Measurements from ENCODE around the gene PCK1. TPM values are rescaled to one million over a fixed set of nuclear protein-coding genes. Genes with fewer than 3 reads are reported as not detected.

The PCK1 gene
- total RNA-seq, 1 donor = not detected

DNA sequence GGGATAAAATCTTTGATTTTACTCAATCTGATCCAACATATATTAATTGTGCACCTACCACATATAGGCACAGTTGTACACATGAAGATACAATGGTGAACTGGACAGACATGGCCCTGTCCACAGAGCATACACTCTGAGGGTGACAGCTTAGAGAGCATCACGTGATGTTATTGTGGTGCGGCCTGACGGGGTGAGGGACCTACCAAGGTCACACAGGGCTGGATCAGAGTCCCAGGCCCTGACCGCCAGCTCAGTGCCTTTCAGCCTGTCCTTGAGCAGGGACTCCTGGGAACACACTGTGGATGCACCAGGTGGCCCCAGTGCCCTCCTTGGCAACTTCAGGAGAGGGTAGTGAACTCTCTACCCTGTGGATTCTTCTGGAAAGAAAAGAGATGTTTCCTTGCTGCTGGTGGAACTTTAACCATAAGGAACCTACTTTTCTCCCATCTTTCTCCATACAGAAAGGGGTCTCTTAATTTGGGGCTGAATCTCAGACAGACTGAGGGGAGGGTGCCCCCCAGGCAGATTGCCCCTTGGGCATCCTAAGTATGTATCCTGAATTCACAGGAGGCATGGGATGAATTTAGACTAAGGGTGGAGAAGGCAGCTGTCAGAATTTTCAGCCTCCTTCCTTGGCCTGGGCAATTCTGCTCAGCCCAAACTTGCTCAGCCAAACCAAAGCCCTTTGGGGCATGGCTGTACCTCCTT lies 26.5 kb downstream of the PCK1 start:
- DNase-seq (ENCODE audit: low read depth in 2 of 3, low spot score in 2 of 3) = no peak

DNA sequence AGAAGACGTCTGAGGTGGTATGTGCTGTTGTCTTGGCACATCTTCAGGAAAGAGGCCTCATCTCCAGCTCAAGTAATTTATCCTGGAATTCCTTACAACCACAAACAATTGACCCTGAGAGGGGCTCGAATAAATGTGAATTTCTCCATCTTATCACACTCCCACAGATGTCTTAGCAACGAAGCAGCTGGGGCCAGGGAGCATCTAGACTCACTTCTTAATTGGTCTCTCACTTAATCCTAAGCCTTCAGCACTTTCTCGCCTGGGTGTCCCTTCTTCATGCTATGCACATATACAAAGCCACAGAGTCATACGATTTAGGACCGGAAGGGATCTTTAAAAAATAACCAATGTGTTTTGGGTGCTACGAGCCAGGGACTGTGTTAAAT lies 27.1 kb downstream of the PCK1 start:
- no peak for DNase-seq (ENCODE audit: low read depth in 2 of 3, low spot score in 2 of 3)

DNA sequence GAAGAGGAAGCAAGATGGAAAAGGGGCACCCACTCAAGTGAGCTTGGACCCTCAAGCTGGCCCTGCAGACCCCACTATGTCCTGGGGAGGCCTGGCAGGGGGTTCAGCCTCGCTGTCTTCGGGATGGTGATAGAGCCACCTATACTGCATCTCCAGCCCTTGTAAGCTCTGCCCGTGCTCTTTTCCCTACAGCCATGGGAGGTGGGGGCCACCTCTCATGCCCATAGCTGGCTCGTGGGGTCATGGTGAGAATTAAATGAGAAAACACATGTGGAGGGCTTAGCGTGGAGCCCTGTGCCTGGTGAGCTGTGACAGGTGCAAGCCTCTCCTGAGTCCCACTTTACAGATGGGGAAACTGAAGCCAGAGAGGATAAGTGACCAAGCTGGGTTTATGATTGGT lies 27.7 kb downstream of the PCK1 start:
- no peak for DNase-seq (ENCODE audit: low read depth in 2 of 3, low spot score in 2 of 3)

DNA sequence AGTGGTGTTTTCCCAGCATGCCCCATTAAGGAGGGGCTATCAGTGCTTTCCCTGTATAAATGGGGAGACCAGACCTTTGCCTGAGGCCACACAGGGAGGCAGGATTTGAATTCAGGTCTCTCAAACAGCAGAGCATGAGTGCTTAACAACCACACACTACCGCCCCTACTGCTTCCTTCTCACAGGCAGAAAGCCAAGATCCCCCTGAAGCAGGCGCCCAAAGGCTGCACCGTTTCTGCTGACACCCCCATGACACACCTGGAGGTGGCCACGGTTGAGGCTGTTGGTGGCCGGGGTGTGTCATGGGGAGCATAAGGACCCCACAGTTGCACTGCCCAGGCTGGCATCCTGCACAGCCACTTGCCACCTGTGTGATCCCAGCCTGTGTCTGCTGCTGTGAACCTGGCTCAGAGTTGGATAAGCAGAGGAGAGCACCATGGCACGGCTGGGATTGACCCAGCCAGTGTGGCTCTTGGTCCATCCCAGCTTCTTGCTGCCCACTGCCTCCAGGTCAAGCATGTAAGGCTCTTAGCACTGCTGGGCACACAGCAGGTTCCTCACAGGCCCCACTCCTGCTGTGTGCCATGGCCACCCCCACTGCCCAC lies 28.3 kb downstream of the PCK1 start:
- DNase-seq (ENCODE audit: low read depth in 2 of 3, low spot score in 2 of 3) = no peak

DNA sequence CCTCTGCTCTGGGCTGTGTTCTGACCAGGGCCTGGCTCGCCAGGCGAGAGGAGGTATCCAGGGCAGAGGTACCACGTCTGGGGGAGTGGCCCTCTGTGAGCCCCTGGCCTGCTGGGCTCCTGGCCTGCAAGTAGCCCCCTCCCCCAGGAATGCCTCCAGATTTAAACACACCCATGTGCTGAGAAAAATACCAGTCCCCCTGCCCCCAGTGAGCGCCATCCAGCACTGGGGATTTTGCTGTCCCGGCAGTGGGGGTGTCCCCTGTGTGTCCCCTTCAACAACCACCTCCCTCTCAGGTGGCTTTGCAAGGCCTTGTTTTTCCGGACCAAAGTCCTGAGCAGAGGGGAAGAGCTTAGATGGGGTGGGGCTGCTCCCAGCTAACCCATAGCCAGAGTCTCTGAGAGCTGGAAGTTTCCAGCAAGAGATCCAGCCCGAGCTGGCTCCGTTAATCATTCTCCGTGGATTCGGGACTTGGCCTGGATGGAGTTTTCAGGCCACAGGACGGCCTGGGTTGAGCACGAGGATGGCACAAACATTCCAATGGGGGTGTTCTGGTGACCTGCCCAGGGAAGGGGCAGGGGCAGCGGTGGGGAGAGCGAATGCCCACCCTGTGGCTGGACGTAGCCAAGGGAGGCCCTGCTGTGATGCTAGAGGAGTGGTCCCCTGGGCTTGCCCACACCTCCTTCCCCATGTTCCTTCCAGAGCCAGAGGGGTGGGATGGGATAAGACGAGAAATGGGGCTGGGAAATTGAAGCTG lies 29.0 kb downstream of the PCK1 start:
- no peak for DNase-seq (ENCODE audit: low read depth in 2 of 3, low spot score in 2 of 3)

DNA sequence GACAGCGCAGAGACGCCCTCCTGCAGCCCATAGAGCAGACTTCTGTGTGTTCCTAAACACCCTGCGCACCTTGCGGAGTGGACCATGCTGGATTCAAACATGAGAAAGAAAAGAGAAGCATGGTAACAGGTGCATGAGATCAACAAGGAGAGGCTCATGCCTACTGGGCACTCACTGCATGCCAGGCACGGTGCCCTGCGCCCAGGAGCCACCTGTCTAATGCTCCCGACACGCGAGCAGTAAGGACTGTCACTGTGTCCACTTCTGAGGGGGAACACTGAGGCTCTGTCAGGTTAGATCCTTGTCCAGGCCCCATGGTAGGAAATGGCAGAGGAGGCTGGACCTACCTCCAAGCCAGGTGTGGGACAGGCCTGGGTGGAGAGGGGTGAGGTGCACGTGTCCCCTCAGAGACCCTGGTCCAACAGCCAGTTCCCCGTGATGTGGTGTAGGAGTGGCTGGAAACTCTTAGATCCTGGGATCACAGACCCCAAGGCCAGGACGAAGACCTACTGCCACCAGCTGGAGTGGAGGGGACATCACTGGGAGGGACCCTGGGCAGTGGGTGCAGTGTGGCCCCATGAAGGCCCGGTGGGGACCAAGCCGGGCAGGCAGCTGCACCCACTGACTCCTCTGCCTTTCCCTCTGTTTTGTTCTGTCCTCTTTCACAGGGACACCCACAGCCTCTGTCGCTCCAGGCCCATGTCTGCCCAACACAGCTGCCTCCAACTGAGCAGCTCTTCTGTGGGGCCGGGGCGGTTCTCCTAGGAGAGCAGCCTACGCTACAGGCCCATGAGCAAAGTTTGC lies 29.8 kb downstream of the PCK1 start:
- no peak for DNase-seq (ENCODE audit: low read depth in 2 of 3, low spot score in 2 of 3)

DNA sequence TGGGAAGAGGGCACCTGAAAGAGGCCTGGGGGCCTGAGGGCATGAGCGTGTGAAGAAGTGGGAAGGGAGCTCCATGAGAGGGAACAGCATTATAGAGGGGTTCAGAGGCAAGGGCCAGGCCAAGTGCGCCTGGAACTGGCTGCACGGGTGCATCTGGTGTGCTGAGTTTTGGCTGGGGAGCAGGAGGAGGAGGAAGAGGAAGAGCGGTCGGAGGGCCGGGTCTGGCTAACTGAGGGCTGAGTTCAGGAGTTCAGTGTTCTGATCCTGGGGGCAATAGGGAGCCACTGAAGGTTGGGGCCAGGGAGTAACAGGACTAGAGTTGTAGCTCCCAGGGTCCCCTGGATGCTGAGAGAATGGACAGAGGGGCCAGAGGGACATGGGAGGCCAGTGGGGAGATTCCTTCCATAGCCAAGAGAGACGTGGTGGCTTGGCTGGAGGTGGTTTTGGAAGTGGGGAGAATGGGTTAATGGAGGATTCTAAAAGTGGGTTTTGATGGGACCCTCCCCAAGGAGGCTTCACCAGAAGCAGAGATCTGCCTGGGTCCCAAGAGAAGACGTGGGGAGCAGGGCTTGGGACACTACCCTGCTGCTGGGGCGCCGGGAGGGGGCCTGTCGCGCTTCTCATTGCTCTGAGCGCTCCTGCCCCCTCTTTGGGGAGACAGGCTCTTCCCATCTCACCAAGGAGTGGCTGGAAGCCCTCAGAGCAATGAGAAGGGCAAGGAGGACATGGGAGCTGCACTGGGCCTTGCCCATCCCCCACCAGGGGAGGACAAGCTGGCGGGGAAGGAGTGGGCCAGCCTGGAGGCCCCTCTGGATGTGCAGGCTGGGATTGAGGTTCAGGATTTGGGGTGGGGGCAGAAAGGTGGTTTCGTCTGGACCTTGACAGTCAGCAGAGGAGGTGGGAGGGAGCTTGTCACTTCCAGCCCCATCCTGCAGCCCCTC lies 30.6 kb downstream of the PCK1 start:
- DNase-seq (ENCODE audit: low read depth in 2 of 3, low spot score in 2 of 3) = no peak

DNA sequence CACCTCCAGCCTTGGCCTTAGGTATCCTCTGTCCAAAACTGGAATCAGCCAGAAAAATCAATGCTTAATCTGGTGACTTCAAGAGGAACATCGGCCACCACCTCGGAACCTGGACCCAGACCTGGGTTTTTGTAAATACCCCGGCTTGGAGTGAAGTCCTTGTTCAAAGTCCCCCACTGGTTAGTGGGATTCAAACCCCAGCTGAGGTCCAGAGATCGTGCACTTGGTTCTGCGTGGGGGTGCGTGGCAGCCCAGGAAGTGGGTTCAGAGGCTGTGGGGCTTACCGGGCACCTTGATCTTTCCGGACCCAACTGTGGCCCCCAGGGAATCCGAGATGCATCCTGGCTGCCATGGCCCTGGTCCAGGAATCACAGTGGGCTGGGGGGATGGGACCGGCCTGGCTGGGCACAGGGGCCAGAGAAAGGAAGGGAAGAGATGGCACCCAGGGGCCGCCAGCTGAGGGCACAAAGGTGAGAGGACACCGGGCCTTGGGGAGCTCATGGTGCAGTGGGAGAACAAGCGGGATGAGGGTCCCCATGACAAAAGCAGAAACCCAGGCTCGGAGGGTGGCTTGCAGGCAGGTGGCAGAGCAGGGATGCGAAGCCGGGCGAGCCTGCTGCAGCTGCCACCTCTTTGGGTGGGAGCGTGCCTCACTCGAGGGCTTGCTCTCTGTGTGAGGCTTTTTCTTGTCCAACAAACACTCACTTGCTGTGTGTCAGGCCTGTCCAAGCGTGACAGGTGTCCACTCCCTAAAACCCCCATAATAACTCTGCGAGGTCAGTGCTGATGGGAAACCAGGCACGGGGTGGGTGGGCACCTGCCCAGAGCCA lies 31.6 kb downstream of the PCK1 start:
- DNase-seq (ENCODE audit: low read depth in 2 of 3, low spot score in 2 of 3) = no peak

DNA sequence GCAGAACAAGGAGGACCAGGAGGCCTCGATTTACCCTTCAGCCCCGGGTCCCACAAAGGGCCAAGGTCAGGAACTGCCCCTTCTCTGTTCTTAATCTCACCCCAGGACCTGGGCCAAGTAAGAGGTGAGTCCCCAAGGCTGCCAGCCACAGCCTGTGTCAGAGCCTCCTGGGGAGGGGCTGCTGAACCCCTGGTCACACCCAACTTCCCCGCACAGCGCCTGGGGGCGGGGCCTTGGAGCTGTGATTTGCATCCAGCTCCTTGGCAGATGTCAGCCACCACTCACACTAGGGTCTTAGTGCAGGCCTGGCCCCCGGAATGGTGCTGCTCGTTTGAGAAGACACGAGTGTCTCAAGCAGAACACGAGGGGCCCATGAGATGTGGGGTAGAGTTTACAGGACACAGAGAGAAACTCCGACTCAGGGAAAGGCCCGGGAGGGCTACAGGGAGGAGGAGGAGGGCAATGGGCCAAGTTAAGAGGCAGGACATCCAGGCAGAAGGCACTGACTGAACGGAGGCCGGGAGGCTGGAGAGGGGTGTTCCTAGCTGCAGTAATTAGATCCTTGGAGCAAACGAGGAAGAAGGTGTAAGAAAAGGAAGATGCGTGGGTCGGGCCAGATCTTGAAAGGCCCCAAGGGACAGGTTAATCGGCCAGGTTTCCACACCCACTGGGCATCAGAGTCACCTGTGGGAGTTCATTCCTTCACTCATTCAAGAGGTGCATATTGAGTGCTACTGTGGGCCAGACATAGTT lies 32.4 kb downstream of the PCK1 start:
- no peak for DNase-seq (ENCODE audit: low read depth in 2 of 3, low spot score in 2 of 3)

DNA sequence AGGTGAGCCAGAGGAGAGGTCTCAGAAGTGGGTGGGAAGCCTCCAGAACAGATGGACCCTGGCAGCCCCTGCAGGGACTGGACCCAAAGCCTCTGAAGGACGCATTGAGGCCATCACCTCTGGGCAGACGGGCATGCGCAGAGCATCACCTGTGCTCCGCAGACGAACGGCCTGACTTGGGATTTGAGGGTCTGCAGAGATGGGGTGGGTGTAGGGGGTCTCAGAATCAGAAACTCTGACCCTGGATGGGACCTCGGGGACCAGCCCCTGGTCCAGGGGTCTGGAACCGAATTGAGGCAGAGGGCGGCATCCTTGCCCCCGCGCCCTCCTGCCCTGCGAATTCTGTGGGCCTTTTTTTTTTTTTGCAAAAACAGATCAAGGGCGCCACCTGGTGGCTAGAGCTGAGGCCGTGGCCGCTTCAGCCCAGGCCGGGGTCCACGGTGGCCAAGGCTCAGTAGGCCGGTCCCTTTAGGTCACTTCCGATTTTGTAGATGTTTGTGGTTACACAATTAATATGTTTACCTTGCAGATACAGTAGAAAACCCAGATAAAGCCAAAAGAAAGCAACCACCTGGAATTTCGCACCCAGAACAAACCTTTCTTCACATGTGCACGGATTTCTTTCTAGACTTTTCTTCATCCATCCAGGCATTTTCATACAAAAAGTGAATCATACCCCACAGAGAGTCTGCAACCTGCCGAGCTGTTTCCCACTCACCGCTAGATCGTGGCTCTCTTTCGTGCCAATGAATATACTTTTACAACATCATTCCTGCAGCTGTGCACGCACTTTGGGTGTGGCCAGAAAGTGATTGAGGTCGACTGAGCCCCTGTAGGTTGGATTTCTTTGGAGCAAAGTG lies 33.4 kb downstream of the PCK1 start:
- peak in 2 of 3 donors; percentile 40 to 42 for DNase-seq (ENCODE audit: low read depth in 2 of 3, low spot score in 2 of 3)

DNA sequence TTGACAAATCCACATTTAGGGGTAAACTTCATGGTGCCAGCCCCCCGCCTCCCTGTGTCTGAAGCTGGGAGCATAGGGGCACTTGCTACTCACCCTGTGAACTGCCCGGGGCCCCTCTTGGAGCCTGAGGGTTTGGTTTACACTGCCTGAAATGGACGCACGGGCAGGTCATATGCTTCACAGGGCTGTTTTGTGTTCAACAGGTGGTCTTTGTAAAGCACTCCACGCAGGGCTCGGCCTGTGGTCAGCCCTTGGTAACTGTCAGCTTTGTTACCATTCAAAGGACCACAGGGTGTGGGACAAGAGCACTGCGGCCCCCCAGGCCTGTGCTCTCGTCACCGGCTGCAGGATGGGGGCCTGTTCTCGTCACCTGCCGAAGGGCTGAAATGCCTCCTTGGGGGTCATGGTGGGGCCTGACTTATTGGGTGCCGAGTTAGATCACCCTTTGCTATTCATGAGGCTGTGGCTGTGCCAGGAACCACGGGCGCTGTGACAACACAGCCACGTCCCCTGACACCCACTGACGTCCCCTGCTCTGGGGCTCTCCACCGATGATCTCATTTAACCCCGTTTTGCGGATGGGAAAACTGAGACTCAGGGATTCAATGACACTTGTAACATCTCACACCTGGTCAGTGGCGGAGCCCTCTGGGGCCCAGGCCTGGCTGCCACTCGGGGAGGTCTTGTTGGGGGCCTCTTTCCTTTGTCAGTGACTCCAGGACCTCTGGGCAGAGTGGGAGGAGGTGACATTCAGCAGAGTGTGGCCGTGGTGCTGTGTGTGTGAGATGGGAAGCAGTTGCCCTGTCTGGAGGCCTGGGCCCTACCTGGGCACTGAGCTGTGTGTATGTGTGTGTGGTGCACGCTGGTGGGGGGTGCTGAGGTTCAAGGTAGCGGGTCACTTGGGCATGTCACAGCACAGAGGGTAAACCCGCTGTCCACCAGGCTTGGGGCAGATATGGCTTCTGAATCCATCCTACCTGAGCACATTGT lies 34.4 kb downstream of the PCK1 start:
- DNase-seq (ENCODE audit: low read depth in 2 of 3, low spot score in 2 of 3) = no peak

DNA sequence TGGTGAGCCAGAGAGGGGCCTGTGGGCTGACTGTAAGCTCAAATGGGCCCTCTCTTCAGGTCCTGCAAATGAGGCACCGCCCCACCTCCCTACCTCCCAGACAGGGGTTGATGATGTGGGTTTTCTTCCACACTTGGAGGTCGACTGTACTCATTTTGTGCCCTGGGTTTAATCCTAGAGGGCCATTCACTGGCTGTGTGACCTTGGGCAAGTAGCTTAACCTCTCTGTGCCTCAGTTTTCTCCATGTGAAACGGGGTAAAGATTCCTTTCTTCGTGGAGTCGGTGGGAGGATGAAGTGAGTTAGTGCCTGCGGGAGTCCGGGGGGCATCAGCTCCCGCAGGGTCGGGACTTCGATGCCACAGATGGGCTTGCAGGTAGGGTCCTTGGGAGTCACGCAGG lies 35.4 kb downstream of the PCK1 start:
- DNase-seq (ENCODE audit: low read depth in 2 of 3, low spot score in 2 of 3) = no peak

DNA sequence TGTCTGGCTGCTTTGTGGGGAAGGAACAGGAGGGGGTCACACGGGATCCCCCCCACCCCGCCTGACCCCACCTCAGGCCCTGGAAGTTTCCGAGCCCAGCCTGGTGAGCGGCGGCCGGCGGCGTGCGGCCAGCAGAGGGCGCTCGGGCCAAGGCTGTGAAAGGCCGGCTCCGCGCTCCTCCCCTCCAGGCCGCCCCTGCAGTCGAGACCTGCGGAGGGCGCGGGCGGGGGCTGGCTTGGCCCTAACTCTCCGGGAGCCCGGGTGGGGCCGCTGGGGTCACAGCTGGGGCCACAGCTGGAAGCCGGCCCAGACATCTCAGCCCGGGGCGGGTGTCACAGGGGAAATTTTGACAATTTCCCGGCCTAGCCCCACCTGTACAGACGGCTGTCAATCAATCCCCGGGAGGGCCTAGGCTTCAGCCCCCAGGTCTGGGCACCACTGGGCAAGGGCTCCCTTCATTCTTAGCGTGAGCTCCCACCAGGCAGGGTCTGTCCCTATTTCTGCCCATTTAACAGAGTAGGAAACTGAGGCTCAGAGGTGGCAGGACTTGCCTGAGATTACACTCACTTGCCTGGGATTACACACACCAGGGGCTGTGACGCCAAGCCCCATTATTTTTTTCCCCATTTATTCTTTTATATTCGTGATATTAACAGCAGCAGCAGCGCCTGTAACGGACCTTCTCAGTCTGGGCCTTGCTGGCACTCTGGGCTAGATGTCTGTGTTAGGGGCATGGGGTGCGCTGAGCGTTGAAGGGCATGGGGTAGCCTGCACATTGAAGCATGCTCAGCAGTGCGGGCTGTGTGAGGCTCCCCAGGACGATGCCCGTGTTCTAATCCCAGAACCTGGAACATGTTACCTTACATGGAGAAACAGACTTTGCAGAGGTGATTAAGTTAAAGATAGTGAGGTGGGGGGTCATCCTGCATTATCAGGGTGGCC lies 36.4 kb downstream of the PCK1 start:
- peak; percentile 62 to 71 (median 63) for DNase-seq (ENCODE audit: low read depth in 2 of 3, low spot score in 2 of 3)

DNA sequence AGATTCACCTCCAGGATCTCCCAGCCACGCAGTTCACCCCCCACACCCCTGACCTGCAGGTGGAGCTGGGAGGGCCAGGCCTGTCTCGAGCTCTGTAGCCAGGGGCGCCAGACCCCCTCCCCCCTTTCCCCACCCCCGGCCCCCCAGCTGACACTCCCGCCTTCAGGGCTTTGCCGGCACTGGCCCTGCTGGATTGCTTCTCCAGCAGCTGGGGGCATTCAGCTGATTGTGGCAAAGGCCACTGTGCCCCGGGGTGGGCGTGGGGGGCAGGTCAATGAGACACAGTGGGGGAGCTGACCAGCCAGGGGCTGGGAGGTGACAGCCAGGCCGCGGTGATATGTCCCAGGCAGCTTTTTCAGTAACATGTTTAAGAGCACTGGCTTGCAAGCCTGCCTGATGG lies 37.1 kb downstream of the PCK1 start:
- no peak for DNase-seq (ENCODE audit: low read depth in 2 of 3, low spot score in 2 of 3)

DNA sequence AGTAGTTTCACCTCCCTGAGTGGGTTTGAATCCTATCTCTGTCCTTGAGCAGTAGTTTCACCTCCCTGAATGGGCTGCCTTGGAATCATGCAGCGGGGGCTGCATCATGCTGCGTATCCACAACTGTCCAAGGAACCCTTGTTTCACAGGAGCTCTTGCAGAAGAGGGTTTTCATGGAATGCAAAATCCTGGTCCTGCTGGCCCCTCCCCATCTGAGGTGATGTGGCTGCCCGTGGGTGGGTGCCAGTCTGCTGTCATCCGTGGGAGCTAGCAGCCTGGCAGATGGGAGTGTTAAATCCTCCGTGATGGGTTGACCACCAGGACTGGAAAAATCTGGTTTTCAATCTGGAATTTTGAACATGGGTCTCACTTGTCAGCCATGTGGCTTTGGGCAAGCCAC lies 37.6 kb downstream of the PCK1 start:
- no peak for DNase-seq (ENCODE audit: low read depth in 2 of 3, low spot score in 2 of 3)
